Muscle layer of colon (tissue), 2 donors: ENCODE data around the gene JUN.
"Not testable (repeated sequence)": the region's sequence is repeated elsewhere in the genome, so short reads cannot be mapped to it uniquely, and the experiment has no call there.

Source experiments
- H3K27ac ChIP-seq: one replicate; pipeline ENCODE4 v1.7.0; 2013; ENCODE audit warnings: low read depth, mild to moderate bottlenecking, low read length, moderate library complexity
- H3K27me3 ChIP-seq, 2 donors: one replicate each; pipeline ENCODE4 v1.7.0; 2013; ENCODE audit warnings: low read length in 2 of 2, mild to moderate bottlenecking in 2 of 2; ENCODE audit not compliant: insufficient read depth in 2 of 2, control insufficient read depth in 1 of 2
- H3K36me3 ChIP-seq: one replicate; pipeline ENCODE4 v1.7.0; 2013; ENCODE audit warnings: mild to moderate bottlenecking, low read length; ENCODE audit not compliant: insufficient read depth
- H3K4me1 ChIP-seq: one replicate; pipeline ENCODE4 v1.7.0; 2013; ENCODE audit warnings: mild to moderate bottlenecking, low read length; ENCODE audit not compliant: insufficient read depth
- H3K4me3 ChIP-seq, 2 donors: one replicate each; pipeline ENCODE4 v1.7.0; 2013; ENCODE audit warnings: low read length in 2 of 2, low read depth in 1 of 2, mild to moderate bottlenecking in 1 of 2, moderate library complexity in 1 of 2
- H3K9ac ChIP-seq: one replicate; pipeline ENCODE4 v1.7.0; 2013; ENCODE audit warnings: low read length
- H3K9me3 ChIP-seq: one replicate; pipeline ENCODE4 v1.7.0; 2013; ENCODE audit warnings: mild to moderate bottlenecking, low read length
- donor health status: abdominal sarcoma.
- donor health status: Adenocarcinoma of cecum.

Gene JUN

DNA sequence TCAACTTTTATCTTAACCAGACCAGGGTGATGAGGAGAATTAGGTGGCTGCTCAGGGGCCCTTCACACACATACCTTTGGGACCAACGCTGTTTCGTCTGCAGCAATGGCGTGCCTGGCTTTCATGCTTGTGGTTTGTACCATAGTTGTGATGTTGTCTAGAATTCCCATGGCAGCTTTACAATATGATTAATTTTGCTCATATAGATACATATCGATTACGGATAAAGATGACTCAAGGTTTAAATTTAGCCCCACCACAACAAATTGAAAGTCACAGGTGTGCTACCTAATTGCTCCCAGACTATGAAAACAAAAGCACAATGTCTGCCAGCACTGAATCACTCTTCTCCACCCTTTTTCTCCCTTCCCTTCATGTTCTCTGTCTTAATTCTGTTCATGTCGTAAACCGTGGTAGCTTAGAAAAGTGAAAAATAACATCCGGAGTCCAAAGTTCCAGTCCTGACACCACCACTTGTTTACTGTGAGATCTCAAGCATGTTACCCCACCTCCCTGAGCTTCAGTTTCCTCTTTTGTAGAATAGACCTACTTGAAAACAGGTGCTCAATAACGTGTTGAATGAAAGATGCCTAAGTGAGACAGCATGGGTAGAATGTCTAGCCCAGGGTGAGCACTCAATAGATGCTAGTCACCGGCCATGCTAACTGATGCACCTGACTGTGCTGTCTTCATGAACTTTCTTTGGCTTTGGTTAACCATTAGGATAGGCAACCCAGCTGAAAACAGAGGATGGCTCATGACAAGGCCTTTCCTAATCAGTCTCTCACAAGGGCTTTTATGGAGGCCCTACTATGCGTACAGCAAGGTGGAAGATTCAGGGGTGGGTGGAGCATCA is 22.1 kb upstream of the JUN start:
- no peak overlapping the region for H3K9ac ChIP-seq
- no peaks in the 10 kb centered on the region for H3K4me1 ChIP-seq
- H3K9me3 ChIP-seq, result no peaks in the 10 kb centered on the region
- H3K4me3 ChIP-seq, result no peak overlapping the region
- no peaks in the 10 kb centered on the region for H3K36me3 ChIP-seq
- H3K27me3 ChIP-seq, result no peaks in the 10 kb centered on the region
- H3K27ac ChIP-seq, result no peak overlapping the region

DNA sequence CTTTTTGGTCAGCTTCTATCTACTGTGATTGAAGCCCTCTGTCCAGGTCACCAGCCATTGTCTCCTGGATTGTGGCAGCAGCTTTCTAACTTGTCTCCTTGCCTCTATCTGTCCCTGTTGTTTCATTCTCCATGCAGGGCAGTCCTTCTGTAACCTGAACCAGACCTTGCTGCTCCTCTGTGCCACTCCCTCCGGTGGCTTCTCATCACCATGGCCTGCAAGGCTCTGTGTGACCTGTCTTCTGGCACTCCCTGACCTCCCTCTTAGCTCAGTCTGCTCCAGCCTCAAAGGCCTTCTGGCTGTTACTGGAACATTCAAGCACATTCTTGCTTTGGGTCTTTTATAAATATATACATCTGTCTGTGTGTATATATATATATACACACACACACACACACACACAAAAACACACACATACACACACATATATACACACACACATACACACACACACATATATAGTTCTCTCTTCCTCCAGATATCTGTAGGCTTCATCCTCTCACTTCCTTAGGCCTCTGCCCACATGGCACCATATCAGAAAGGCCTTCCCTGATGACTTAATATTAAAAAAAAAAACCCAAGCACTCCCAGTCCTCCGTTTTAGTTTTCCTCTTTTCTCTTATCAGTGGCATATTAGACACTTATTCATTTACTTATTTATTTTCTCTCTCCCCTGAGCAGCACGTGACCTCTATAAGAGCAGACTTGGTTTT is 21.2 kb upstream of the JUN start:
- no peaks in the 10 kb centered on the region for H3K36me3 ChIP-seq
- H3K27me3 ChIP-seq, result no peaks in the 10 kb centered on the region
- H3K4me3 ChIP-seq, result no peak overlapping the region
- H3K27ac ChIP-seq, result no peak overlapping the region
- H3K9me3 ChIP-seq, result no peaks in the 10 kb centered on the region
- no peak overlapping the region for H3K9ac ChIP-seq
- H3K4me1 ChIP-seq, result no peaks in the 10 kb centered on the region

DNA sequence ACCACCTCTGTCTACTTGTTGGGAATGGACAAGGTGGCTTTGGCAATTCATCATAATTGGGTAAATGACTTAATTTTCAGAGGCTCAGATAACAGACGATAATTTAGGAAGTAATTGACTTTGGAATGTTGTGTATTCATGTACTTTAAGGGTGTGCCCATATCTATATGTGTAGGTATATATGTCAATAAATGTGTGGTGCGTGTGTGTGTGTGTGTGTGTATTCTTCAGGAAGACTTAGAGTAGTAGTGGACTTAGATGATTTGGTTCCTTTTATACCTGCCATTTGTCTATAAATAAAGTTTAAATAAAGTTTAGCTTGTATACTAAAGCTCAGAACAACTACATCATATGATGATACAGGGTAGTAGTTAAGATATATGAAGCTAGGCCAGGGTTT is 20.0 kb upstream of the JUN start:
- H3K27ac ChIP-seq, result no peak overlapping the region
- no peaks in the 10 kb centered on the region for H3K4me1 ChIP-seq
- H3K36me3 ChIP-seq, result no peaks in the 10 kb centered on the region
- H3K9me3 ChIP-seq, result no peaks in the 10 kb centered on the region
- H3K27me3 ChIP-seq, result no peaks in the 10 kb centered on the region
- H3K9ac ChIP-seq, result no peak overlapping the region
- no peak overlapping the region for H3K4me3 ChIP-seq

DNA sequence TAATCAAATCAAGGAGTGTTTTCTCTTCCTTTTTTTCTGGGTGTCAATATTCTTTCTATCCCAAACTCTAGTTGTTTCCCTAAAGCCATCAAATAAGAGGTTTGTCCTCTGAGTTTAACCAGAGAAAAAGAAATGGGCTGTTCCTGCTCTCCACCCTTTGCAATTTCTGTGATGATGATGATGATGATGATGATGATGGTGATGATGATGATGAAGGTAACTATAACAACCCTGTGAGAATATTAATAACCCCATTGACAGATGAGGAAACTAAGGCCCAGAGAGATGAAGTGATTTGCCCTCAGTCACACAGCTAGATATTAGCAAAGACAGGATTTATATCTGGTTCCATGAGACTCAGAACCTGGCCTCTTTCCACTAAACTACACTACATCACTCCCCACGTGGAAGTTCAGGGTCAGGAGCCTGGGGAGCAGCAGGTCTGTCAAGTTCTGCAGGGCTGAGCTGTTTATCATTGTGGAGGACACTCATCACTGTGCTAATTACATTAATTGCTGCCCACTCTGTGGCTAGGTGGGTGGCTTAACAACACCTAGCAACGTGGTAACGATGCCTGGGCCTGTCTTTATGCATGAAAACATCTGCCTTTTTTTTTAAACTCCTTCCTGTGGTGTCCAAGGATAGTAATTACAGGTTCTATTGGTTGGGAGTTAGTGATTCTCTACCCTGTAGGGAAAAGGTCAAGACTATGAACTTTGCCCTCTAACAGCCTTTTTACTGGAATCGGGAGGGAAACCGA is 19.0 kb upstream of the JUN start:
- H3K9me3 ChIP-seq, result no peaks in the 10 kb centered on the region
- H3K27me3 ChIP-seq, result no peaks in the 10 kb centered on the region
- H3K4me3 ChIP-seq, result no peak overlapping the region
- H3K36me3 ChIP-seq, result no peaks in the 10 kb centered on the region
- H3K9ac ChIP-seq, result no peak overlapping the region
- no peak overlapping the region for H3K27ac ChIP-seq
- no peaks in the 10 kb centered on the region for H3K4me1 ChIP-seq

DNA sequence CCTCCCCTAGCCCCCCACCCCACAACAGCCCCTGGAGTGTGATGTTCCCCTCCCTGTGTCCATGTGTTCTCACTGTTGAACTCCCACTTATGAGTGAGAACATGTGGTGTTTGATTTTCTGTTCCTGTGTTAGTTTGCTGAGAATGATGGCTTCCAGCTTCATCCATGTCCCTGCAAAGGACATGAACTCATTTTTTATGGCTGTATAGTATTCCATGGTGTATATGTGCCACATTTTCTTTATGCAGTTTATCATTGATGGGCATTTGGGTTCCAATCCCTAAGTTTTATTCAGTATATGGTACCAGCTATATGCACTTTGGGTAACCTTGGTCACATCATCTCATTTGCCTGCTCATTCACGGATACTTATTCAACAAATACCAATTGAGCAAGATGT is 17.4 kb upstream of the JUN start:
- H3K27me3 ChIP-seq, H3K27ac ChIP-seq, H3K36me3 ChIP-seq, H3K4me1 ChIP-seq, H3K9ac ChIP-seq, H3K4me3 ChIP-seq, H3K9me3 ChIP-seq: not testable (repeated sequence)

DNA sequence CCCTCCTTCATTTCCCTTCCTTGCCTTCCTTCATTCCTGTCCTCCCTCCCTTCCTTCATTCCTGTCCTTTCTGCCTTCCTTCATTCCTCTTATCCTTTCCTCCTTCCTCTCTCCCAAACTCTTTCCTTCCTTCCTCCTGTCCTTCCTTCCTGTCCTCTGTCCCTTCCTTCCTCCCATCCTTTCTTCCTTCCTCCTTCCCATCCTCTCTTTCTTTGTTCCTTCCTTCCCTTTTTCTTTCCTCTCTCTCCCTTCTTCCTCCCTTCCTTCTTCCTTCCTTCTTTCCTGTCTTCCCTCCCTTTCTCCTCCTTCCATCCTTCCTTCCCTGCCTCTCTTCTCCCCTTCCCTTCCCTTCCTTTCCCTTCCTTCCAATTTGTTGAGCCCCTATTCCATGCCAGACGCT is 15.8 kb upstream of the JUN start:
- Histone ChIP-seq H3K9ac (no peak overlapping the region), H3K9me3 (no peaks in the 10 kb centered on the region), H3K4me3 (no peak overlapping the region), H3K27ac (no peak overlapping the region), H3K4me1 (no peaks in the 10 kb centered on the region), H3K27me3 (no peaks in the 10 kb centered on the region), H3K36me3 (no peaks in the 10 kb centered on the region)

DNA sequence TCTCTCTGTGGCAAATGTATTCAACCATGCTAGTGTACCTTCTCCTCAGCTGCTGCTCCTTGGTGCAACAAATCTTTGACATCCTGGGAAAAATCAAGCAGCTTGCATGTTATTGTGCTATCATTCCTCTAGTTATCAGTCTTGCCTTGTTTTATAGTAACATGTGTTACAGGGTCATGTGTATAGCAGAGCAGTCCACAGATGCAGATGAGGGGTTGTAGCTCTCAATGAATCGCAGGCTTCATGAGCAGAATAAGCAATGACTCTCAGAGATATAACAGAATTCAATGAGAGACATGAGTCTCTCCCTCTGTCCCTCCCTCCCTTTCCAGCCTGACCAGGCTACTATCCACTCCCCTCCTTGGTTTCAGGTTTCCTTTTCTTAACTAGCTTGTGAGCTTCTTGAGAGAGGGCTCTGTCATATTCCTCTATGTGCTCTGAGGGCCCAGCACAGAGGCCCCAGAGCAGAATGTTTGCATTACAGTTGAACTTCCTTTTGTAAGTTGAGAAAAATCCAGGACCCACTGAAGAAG is 15.1 kb upstream of the JUN start:
- Histone ChIP-seq H3K4me3 (no peak overlapping the region), H3K9me3 (no peaks in the 10 kb centered on the region), H3K36me3 (no peaks in the 10 kb centered on the region), H3K27ac (no peak overlapping the region), H3K27me3 (no peaks in the 10 kb centered on the region), H3K9ac (no peak overlapping the region), H3K4me1 (no peaks in the 10 kb centered on the region)

DNA sequence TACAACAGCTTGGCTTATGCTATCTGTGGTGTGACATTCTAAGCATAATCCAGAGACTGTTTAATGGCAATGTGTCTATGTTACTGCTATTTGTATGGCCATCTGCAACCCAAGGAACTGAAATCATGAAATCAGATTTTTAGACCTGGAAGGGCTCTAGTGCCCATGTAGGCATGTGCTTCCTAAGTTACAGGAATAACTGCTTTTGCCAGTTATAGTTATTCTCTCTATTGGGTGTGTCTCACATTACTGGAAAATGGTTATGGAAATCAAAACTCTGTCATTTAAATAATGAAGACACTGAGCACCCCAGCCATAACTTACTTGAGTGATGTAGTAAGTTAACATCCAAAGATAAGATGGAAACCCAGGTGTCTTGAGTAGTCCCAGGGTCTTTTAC is 12.6 kb upstream of the JUN start:
- Histone ChIP-seq H3K27me3 (no peaks in the 10 kb centered on the region), H3K27ac (no peak overlapping the region), H3K9ac (no peak overlapping the region)

DNA sequence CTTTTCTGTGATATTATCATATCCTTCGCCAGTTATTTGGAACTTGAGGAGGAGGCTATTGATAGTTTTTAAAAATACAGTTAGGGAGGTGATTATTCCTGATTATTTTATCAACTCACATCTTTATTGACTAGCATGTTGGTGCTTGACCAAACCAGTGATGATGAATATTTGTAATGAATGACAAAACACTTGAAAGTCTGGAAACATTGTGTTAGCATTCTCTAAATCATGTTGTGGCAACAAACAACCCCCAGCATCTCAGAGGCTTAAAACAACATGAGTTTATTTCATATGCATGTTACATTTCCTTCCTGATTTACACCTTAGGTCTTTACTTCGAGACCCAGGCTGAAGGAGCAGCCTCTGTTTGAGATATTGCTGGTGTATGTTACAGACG is 10.7 kb upstream of the JUN start:
- H3K36me3 ChIP-seq, result no peaks in the 10 kb centered on the region

More for the DNA sequence above, 12.6 kb upstream of the JUN start:
- H3K4me1 ChIP-seq, result no peaks in the 10 kb centered on the region
- no peak overlapping the region for H3K4me3 ChIP-seq
- H3K9me3 ChIP-seq, result no peaks in the 10 kb centered on the region
- no peaks in the 10 kb centered on the region for H3K36me3 ChIP-seq

DNA sequence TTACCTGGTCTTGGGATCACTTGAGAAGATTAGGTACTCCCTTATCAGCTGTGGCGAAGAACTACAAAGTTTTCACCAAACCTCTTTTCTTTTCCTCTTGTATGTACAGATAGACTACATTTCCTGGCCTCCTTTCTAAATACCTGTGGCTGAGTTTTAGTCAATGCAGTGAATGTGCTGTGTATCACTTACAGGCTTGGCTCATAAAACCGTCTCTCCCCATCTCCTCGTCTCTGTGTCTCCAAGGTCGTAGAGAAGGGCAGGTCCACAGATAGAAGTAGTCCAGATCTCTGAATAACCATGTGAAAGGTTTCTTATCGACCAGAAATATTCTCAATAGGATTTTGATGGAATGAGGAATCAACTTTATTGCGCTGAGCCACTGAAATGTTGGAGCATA is 9.0 kb upstream of the JUN start:
- H3K9ac ChIP-seq, result no peak overlapping the region
- H3K9me3 ChIP-seq, result no peaks in the 10 kb centered on the region
- H3K36me3 ChIP-seq, result no peaks in the 10 kb centered on the region
- no peaks in the 10 kb centered on the region for H3K27me3 ChIP-seq
- no peak overlapping the region for H3K27ac ChIP-seq
- H3K4me3 ChIP-seq, result no peak overlapping the region
- H3K4me1 ChIP-seq, result no peaks in the 10 kb centered on the region

More for the DNA sequence above, 10.7 kb upstream of the JUN start:
- no peak overlapping the region for H3K9ac ChIP-seq
- H3K27me3 ChIP-seq, result no peaks in the 10 kb centered on the region
- no peak overlapping the region for H3K27ac ChIP-seq
- H3K4me3 ChIP-seq, result no peak overlapping the region
- no peaks in the 10 kb centered on the region for H3K4me1 ChIP-seq
- H3K9me3 ChIP-seq, result no peaks in the 10 kb centered on the region

DNA sequence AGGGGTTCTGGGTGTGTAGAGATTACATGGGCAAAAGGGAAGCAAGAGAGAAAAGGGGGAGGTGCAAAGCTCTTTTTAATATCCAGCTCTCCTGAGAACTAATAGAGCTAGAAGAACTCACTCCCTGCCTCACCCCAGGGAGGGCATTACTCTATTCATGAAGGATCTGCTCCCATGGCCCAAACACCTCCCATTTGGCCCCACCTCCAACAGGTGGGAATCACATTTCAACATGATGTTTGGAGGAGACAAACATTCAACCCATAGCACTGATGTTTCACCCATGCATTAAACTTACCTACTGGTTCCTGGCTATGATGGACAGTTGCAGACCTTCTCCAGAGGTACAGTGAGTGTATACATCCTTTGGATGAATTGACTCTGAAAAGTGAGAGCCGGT is 7.3 kb upstream of the JUN start:
- Histone ChIP-seq H3K27ac (no peak overlapping the region), H3K9ac (no peak overlapping the region), H3K36me3 (no peaks in the 10 kb centered on the region), H3K9me3 (no peaks in the 10 kb centered on the region), H3K4me3 (no peak overlapping the region), H3K4me1 (peaks cover 3% of the 10 kb centered on the region), H3K27me3 (no peaks in the 10 kb centered on the region)
